Islet of Langerhans (tissue), 1 donor: ENCODE data around the gene SHOC2.
A peak's percentile ranks its signal among the peaks of the same experiment; 100 is the strongest.

Source experiments
- FAIRE-seq: peaks from one replicate; lab custom pipeline; 2011; peaks lifted over from hg19 to GRCh38; lab: Jason Lieb, UNC

SHOC2 gene

GRCh38 chr10:110946496-110946895, 27.1 kb downstream of the SHOC2 start:
- FAIRE-seq = no peak

DNA sequence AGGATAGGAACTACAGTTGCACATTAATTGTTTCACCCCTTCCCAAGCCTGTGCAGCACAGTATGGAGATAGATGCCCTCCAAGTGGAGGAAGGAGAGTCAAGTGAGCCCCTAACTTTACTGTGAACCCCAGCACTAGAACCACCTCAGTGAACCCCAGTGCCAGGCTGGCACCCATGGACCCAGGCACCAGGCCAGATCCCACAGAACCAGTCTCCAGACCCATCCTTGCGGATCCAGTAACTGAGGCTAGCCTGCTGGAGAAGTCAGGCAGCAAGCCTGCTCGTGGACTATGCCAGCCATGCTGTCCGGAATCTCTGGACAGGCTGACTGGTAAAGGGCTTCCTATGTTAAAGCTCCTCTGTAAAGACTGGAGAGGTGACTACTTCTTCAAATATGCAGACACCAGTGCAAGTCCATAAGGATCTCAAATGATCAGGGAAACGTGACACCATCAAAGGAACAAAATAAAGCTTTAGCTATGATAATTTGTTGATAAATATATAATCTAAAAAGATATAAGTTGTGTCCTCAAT, 27.7 kb downstream of the SHOC2 start:
- no peak for FAIRE-seq

DNA sequence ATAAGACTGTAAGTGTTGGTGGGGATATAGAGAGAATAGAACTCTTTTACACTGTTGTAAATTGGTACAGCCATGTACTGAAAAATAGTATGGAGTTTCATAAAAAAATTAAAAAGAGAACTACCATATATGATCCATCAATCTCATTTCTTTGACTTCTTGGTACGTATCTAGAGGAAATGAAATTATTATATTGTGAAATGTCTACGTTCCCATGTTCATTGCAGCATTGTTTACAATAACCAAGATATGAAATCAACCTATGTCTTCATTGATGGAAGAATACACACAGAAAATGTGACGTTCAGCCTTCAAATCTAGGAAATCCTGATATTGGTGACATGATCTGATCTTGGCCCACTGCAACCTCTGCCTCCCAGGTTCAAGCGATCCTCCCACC, 32.0 kb downstream of the SHOC2 start:
- FAIRE-seq = no peak

DNA sequence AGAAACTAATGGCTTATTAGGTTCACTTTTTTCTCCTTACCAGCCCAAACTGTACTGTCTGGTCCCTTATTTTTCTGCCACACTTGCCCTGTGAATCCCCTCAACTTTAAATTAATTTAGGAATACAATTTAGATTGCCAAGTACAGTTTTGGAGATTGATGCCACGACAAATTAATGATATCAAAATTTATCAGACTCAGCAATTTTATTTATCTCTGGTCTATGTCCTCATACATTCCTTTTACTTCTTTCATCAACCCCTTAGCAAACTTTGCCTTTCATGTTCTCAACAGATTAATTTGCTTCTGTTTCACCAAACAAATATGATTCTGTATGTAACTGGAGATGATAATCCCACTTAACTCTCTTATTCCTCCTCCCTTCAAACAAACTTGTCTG, 38.2 kb downstream of the SHOC2 start:
- FAIRE-seq = no peak

DNA sequence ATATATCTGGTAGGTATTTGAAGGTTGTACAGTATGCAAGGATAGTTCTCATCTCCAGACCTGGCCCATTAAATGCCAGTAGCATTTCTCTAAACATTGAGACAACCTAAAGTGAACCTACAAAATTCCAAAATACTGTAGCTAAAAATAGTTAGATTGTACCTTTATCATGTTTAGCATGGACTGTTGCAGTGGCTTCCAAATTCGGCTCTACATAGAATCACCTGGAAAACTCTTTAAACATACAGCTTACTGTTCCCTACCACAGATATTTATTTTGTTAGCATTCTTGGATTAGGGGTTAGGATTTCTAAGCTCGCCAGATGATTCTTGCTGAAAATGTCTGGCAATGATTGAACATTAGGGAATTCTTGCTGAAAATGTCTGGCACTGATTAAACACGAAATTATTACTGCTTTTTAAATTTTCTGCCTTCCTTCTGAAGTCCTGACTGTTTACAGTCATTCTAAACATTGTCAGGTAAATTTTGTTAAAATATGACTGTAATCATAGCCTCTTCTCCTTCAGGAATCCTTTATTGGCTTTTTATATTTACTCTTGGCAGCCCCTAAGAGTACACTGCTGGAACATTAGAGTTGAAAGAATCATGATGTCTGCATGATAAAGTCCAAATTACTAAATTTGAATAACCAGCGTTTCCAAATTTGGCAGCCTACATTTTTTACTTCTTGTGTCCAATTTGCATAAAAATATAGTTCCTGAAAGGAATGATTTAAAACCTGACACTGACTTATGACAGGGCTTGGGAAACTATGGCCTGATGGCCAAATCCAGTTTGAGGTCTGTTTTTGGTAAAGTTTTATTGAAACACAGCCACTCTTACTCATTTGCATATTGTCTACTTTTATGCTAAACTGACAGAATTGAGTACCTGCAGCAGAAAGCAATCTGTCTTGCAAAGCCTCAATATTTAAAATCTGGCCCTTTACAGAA, 40.3 kb downstream of the SHOC2 start:
- FAIRE-seq = no peak

- no peak for FAIRE-seq
These were observed 40.9 kb downstream of the SHOC2 start for GRCh38 chr10:110960333-110960712.

- FAIRE-seq = peak; percentile 70
These were observed 43.0 kb downstream of the SHOC2 start for GRCh38 chr10:110962443-110962842.

DNA sequence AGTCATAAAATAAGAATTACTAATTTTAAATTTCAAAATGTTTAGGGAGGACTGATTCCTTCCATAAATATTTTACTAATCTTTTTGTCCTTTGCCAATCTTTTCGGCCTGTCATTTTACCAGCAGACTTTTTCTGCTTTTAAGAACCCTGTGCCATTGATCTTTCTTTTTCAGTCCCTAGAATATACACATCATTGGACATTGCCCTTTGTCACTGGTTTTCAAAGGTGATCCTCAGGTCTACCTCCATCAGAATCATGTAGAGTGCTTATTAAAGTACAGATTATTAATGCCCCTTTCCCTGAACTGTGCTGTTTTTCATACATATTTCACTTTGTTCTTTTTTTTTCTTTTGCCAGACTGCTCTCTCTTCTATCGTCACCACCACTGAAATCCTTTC, 43.8 kb downstream of the SHOC2 start:
- peak; percentile 68 for FAIRE-seq

DNA sequence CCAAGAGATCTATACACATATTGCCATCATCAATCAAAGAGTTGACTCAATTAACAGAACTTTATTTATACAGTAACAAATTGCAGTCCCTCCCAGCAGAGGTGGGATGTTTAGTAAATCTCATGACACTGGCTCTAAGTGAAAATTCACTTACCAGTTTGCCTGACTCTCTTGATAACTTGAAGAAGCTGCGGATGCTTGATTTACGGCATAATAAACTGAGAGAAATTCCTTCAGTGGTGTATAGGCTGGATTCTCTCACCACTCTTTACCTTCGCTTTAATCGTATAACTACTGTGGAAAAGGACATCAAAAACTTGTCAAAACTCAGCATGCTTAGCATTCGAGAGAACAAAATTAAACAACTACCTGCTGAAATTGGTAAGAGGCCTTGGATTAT, 45.3 kb downstream of the SHOC2 start:
- no peak for FAIRE-seq

- peak; percentile 24 for FAIRE-seq
These were observed 45.8 kb downstream of the SHOC2 start for GRCh38 chr10:110965216-110965615.

DNA sequence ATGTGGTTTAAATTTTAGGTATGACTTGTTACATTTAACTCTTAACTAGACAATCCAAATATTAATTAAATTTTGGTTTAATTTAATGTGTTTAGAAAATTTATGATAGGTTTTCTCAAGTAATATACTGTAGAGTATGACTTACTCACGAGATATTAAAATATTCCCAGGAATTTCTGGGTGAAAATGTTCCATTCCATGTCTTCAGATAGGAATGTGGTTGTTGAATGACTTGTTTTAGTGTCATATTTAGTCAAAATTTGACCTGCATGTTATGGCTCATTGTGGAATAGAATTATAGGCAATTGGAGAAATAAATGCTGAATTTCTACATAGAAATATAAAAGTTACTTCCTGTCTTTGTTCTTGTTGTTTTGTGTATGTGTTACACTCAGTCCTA, 46.7 kb downstream of the SHOC2 start:
- FAIRE-seq = peak; percentile 45

DNA sequence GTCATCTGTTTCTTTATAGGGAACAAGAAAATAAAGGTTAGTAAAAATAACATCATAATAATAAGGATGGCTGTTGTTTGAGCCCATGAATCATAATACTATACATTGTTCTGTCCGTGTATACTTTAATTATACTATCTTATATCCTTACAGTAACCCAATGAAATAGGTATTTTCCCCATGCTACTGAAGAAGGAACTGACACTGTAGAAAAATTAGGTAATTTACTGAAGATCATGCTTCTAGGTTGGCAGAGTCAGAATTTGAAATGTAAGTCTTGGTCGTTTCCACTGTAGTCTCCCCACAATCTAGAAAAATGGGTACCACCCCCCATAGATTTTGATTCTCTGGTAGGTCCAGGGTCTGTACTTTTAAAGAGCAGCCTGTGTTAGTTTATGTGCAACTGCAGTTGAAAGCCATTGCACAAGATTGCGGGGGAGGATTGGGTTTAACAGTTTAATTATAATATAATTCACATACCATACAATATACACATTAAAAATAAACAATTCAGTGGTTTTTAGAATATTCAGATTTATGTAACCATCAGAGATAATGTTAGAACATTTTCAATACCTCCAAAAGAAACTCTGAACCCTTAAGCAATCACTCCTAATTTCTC, 47.7 kb downstream of the SHOC2 start:
- FAIRE-seq = no peak

DNA sequence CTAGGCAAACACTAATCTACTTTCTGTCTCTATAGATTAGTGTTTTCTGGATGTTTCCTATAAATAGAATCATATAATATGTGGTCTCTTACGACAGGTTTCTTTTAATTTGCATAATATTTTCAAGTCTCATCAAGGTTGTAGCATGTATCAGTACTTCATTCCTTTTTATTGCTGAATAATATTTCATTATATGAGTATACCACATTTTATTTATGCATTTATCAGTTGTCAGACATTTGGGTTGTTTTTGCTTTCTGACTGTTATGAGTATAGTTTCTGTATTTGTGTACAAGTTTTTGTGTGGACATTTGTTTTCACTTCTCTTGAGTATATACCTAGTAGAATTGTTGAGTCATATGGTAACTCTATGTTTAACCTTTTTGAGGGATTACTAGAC, 48.2 kb downstream of the SHOC2 start:
- FAIRE-seq = no peak

- FAIRE-seq = no peak
These were observed 49.8 kb downstream of the SHOC2 start for GRCh38 chr10:110969183-110969582.

GRCh38 chr10:110971638-110972037, 52.2 kb downstream of the SHOC2 start:
- FAIRE-seq = peak; percentile 33

DNA sequence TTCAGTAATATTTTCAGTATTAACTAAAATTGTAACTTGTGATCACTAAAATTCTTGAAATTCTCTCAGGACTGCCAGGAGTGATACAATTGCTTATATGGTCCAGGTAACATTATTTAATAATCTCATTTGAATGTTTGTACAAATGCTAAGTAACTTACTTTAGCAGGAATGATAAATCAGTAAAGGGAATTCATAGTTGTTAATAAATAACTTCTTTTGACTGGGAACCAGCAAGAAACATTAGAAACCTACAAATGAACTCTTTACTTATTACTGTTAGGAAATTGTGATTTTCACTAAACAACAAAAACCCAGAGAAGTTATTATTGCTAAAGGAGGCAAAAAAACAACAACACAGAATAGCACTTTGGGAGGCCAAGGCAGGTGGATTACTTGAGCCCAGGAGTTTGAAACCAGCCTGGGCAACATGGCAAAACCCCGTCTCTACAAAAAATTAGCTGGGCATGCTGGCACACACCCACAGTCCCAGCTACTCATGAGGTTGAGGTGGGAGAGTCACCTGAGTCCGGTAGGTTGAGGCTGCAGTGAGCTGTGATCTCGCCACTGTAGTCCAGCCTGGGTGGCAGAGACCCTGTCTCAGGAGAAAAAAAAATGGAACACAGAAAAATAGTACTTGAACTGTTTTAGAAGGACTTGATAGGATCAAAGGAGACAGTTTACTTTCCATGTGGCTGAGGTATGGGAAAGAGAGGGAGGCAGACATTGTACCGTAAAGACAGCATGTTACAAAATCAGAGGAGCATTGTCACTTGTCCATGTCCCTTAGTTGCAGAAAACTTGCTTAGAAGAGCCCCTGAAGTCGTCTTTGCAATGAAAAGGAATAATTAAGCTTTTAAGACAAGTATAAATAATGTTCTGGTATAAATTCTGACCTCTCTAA, 53.1 kb downstream of the SHOC2 start:
- peak; percentile 30 for FAIRE-seq

- FAIRE-seq = peak; percentile 81
These were observed 54.0 kb downstream of the SHOC2 start for GRCh38 chr10:110973400-110973799.

DNA sequence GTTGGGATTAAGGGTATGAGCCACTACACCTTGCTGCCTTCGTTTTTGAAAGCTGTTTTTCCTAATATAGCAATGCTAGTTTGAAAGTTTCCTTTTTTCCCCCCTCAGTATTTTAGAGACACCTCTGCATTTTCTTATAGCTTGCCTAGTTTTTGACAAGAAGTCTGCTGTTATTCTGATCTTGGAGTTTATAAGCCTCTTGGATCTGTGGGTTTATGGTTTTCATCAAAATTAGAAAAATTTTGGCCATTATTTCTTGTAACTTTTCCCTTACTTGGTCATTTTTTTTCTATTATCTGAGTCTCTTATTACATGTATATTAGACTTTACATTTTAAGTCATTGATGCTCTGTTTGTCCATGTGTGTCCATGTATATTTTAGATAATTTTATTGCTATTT, 57.2 kb downstream of the SHOC2 start:
- FAIRE-seq = no peak

GRCh38 chr10:110977662-110978061, 58.3 kb downstream of the SHOC2 start:
- no peak for FAIRE-seq

DNA sequence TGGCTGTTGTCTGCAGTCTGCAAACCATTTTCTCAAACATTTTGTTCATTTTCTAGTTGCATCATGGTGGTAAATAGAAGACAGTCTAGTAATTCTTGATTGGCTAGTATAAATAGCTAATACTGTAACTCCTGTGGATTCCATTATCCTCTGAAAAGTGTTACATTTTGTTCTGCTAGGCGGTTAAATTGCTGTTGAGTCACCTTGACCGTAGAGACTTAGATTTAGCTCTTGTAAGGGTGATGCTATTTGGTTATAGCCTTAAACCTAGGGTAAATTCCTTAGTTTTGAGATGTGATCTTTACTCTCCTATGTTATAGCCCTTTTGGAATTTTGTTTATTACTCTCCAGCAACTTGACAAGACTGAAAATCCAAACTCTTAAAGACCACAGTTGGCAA, 58.8 kb downstream of the SHOC2 start:
- no peak for FAIRE-seq

GRCh38 chr10:110979611-110980010, 60.2 kb downstream of the SHOC2 start:
- FAIRE-seq = no peak

DNA sequence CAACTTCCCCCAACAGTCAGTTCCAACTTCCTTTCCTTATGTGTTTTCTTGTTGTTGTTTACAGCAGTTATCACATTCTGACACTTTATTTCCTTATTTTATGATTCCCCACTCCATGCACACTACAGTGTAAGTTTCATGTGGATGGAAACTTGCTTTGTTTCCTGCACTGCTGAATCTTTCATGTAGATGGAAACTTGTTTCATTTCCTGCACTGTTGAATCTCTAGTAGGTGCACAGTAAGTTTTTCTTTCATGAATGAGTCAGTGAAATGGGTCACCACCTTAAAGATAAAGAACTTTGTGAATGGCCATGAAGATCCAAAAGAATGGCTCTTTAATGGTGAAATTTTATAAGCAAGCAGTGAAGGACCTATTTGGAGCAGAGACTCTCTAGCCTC, 61.4 kb downstream of the SHOC2 start:
- FAIRE-seq = no peak
